Activated CD8-positive, alpha-beta T cell treated with anti-CD3 and anti-CD28 coated beads for 36 hours (primary cell): Measurements from ENCODE around the gene MALAT1. TPM values are rescaled to one million over a fixed set of nuclear protein-coding genes. Genes with fewer than 3 reads are reported as not detected.

Experiments used
- ATAC-seq: fragments of 200-7000 bp; cut with Tn5 transposase; one replicate; pipeline ENCODE4 v1.10.0; 2021; ENCODE audit warnings: mild to moderate bottlenecking, moderate library complexity
- CTCF ChIA-PET: fragments of 350-600 bp; sonication (Branson Sonifier 250); formaldehyde crosslinking; loops from one replicate; lab custom pipeline; 2021; ENCODE audit warnings: antibody characterized with exemption; lab: Charles Lee
- POLR2A ChIA-PET: fragments of 350-600 bp; sonication (Branson Sonifier 250); formaldehyde crosslinking; loops from one replicate; lab custom pipeline; 2021; ENCODE audit warnings: antibody characterized with exemption; lab: Charles Lee
- DNase-seq: peaks from one replicate; pipeline ENCODE4 v3.0.0-alpha.2; 2020
- H3K27ac Mint-ChIP-seq: one replicate; pipeline ENCODE4 v1.8.0; 2021; ENCODE audit warnings: mild to moderate bottlenecking, mixed read lengths
- H3K27me3 Mint-ChIP-seq: one replicate; pipeline ENCODE4 v1.8.0; 2021; ENCODE audit warnings: mixed read lengths
- H3K36me3 Mint-ChIP-seq: one replicate; pipeline ENCODE4 v1.8.0; 2021; ENCODE audit warnings: low read depth, mixed read lengths
- H3K4me1 Mint-ChIP-seq: one replicate; pipeline ENCODE4 v1.8.0; 2021; ENCODE audit warnings: low read depth, mixed read lengths
- H3K4me3 Mint-ChIP-seq: one replicate; pipeline ENCODE4 v1.8.0; 2021; ENCODE audit warnings: mild to moderate bottlenecking, moderate library complexity, mixed read lengths
- H3K9me3 Mint-ChIP-seq: one replicate; pipeline ENCODE4 v1.8.0; 2021; ENCODE audit warnings: mixed read lengths
- intact Hi-C: fragments of 100-400 bp; cut with micrococcal nuclease; formaldehyde crosslinking; loops from one replicate; pipeline ENCODE4 v1.10.0; 2022
- total RNA-seq, 2 experiments: library from RNA; stranded (reverse); gene quantifications; one replicate each; pipeline ENCODE4 v1.2.3, GENCODE V29; 2021
- TF ChIP-seq, protein P1 (sequence below): fragments of 200-600 bp; IDR thresholded peaks from one replicate; pipeline ENCODE4 v1.8.0; 2022; ENCODE audit warnings: antibody characterized with exemption, mild to moderate bottlenecking

The MALAT1 gene
- total RNA-seq, 2 experiments from 2014 or later = 3,856 to 3,869 TPM

DNA sequence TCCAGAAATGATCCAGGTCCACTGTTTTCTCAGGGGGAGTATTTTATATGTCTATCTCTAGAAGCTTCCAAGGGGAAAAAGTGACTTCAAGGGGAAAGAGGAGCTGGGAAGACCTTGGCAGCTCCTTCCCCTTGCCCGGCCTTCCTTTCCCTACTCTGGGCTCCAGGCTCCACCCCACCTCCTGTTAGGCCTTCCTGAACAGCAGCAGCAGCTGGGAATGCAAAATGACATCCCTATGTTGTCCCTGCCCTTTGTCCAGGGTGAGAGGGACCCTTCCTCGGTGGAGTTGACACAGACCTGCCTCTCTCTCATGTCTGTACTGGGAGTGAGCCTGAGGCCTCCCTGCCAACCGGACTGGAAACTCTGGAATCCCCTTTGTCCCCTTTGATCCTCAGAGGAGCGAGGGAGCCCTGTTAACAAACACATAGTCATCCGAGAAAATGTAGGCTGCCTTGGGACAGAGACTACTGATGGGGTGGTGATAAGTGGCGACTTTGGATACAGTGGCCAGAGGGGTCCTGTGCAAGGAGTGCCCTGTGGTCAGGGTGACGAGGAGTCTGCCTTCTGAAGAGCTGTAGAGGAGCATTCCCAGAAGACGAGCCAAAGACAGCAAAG lies 9.0 kb upstream of the MALAT1 start:
- TF ChIP-seq, protein P1, sequence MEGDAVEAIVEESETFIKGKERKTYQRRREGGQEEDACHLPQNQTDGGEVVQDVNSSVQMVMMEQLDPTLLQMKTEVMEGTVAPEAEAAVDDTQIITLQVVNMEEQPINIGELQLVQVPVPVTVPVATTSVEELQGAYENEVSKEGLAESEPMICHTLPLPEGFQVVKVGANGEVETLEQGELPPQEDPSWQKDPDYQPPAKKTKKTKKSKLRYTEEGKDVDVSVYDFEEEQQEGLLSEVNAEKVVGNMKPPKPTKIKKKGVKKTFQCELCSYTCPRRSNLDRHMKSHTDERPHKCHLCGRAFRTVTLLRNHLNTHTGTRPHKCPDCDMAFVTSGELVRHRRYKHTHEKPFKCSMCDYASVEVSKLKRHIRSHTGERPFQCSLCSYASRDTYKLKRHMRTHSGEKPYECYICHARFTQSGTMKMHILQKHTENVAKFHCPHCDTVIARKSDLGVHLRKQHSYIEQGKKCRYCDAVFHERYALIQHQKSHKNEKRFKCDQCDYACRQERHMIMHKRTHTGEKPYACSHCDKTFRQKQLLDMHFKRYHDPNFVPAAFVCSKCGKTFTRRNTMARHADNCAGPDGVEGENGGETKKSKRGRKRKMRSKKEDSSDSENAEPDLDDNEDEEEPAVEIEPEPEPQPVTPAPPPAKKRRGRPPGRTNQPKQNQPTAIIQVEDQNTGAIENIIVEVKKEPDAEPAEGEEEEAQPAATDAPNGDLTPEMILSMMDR = no peak
- ChIA-PET POLR2A (interaction anchor here (0.7 to 36.2 kb wide), 7 partner anchors 9 to 155 kb away, joined by 3 to 4842 read pairs (median 8); partner anchors contain the start of genes MALAT1, NEAT1 and SCYL1), CTCF (interaction anchor here (0.9 to 2.5 kb wide), 4 partner anchors 9 to 73 kb away, joined by 3 to 12 read pairs (median 6); partner anchors contain the start of gene MALAT1)
- intact Hi-C loops = no loop called here
- H3K4me3 Mint-ChIP-seq = no peak overlapping the region
- H3K27ac Mint-ChIP-seq = no peak overlapping the region
- DNase-seq (no peak), ATAC-seq (no peak)
- peaks cover 1% of the 10 kb centered on the region for H3K36me3 Mint-ChIP-seq
- H3K4me1 Mint-ChIP-seq = peaks cover 60% of the 10 kb centered on the region
- no peaks in the 10 kb centered on the region for H3K27me3 Mint-ChIP-seq
- no peaks in the 10 kb centered on the region for H3K9me3 Mint-ChIP-seq

DNA sequence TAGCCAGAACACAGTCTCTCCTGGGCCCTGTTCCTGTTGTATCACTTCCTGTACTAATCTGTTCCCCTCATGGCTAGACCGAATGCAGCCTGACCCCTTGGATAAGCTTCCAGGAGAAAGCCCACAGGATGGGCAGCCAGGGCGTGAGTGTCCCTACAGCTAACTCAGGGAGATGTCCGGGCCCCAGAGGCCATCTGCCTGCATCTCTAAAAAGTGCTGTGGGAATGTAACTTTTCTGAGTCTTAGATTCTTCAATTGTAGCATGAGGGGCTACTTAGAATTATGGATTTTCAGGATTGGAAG lies 7.7 kb upstream of the MALAT1 start:
- Mint-ChIP-seq H3K27me3 (no peaks in the 10 kb centered on the region), H3K9me3 (no peaks in the 10 kb centered on the region), H3K36me3 (peaks cover 1% of the 10 kb centered on the region), H3K4me3 (no peak overlapping the region), H3K4me1 (peaks cover 61% of the 10 kb centered on the region), H3K27ac (no peak overlapping the region)
- ChIA-PET CTCF (interaction anchor here (0.6 kb wide), 1 partner anchor 11 kb away, joined by 3 read pairs; no protein-coding TSS in a partner anchor), POLR2A (interaction anchor here (9.6 to 36.2 kb wide), 3 partner anchors 11 to 71 kb away, joined by 94 to 4842 read pairs (median 343); partner anchors contain the start of genes MALAT1 and NEAT1)
- intact Hi-C loops = no loop called here
- ATAC-seq (no peak), DNase-seq (no peak)
- TF ChIP-seq, protein P1 = no peak

GRCh38 chr11:65491614-65492386 lies 7.0 kb upstream of the MALAT1 start:
- TF ChIP-seq, protein P1 = no peak
- peaks cover 66% of the 10 kb centered on the region for H3K4me1 Mint-ChIP-seq
- no peak overlapping the region for H3K27ac Mint-ChIP-seq
- intact Hi-C loops = no loop called here
- DNase-seq (no peak), ATAC-seq (no peak)
- CTCF ChIA-PET = interaction anchor here (0.6 to 1.3 kb wide), 3 partner anchors 12 to 75 kb away, joined by 3 to 4 read pairs (median 3); no protein-coding TSS in a partner anchor
- H3K27me3 Mint-ChIP-seq = no peaks in the 10 kb centered on the region
- peaks cover 1% of the 10 kb centered on the region for H3K36me3 Mint-ChIP-seq
- no peak overlapping the region for H3K4me3 Mint-ChIP-seq
- no peaks in the 10 kb centered on the region for H3K9me3 Mint-ChIP-seq
- POLR2A ChIA-PET = interaction anchor here (0.9 to 36.2 kb wide), 4 partner anchors 11 to 71 kb away, joined by 4 to 4842 read pairs (median 218); partner anchors contain the start of genes MALAT1 and NEAT1

DNA sequence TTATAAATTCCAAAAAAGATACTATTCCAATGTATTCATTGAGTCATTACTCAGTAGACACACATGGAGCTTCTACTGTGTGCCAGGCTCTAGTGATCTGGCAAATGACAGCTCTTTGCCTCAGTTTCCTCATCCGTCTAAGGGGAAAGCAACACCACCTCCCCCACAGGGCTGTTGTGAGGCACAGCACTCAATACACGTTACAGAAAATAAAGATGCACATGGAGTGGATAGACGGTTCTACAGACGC lies 6.5 kb upstream of the MALAT1 start:
- Mint-ChIP-seq H3K27me3 (no peaks in the 10 kb centered on the region), H3K36me3 (peaks cover 1% of the 10 kb centered on the region), H3K9me3 (no peaks in the 10 kb centered on the region), H3K4me3 (no peak overlapping the region), H3K4me1 (peaks cover 66% of the 10 kb centered on the region), H3K27ac (no peak overlapping the region)
- ATAC-seq = no peak
- ChIA-PET CTCF (interaction anchor here (0.8 to 1.3 kb wide), 2 partner anchors 14 to 75 kb away, joined by 3 to 4 read pairs; no protein-coding TSS in a partner anchor), POLR2A (interaction anchor here (0.9 to 36.2 kb wide), 4 partner anchors 10 to 72 kb away, joined by 4 to 4842 read pairs (median 218); partner anchors contain the start of genes MALAT1 and NEAT1)
- no peak for DNase-seq
- intact Hi-C loops = no loop called here
- TF ChIP-seq, protein P1 = no peak
